NCI-H1092 (cell line): ENCODE data around the gene NAT9.

ENCODE experiments used
- DNase-seq: peaks from one replicate; lab custom pipeline; 2025; lab: John Stamatoyannopoulos, UW

Gene NAT9

DNA sequence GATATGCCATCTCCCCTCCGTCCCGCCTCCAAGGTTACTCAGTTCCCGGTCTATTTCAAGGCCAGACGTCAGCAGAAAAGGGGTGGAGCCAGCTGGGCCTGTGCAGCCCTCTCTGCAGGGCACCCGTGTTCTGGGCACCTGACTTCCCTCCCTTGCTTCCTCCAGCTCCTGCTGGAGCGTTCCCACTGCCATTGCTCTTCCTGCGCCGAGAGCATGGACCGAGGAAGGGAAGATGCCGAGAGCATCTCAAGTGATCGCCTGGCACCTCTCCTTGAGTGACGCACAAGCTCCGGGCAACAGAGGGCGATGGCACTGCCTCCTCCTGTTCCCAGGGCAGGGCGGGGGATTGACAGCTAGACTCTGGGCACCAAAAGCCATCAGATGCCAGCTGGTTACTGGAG, 29.4 kb upstream of the NAT9 start:
- no peak for DNase-seq

DNA sequence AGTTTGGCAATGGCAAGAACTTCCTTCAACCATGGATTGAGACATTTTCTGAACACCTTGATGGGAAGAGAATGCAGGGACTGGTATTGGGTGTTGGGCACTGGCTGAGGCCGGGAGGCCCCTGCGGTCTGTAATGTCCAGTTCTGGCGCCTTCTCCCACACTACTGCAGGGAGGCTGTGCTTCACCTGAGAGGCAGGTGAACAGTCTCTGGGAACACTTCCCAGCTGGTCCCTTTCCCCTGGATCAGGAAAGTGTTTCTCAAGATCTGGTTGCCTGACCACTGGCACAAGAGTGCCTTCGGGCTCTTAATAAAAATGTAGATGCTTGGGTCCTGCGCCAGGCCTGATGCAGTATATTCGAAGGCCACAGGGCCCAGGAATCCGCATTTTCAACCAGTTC, 28.5 kb upstream of the NAT9 start:
- DNase-seq: no peak

DNA sequence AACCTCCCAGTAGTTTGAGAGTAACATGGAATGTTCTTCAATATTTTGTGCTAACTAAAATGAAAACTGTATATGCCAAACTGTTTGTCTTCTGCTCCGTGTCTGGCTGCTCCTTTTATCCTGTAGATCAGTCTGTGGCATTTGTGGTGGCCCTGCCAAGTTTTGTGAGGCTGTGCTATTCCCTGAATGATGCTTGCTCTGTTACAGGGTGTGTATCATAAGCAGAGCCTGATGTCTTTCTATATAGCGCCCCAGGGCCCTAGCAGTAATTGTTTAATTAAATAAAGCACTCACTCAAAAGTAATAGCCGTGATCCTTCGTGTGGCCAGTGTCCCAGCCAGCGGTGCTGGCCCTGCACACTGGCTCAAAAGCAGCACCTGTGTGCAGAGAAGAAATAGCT, 27.8 kb upstream of the NAT9 start:
- DNase-seq: no peak

DNA sequence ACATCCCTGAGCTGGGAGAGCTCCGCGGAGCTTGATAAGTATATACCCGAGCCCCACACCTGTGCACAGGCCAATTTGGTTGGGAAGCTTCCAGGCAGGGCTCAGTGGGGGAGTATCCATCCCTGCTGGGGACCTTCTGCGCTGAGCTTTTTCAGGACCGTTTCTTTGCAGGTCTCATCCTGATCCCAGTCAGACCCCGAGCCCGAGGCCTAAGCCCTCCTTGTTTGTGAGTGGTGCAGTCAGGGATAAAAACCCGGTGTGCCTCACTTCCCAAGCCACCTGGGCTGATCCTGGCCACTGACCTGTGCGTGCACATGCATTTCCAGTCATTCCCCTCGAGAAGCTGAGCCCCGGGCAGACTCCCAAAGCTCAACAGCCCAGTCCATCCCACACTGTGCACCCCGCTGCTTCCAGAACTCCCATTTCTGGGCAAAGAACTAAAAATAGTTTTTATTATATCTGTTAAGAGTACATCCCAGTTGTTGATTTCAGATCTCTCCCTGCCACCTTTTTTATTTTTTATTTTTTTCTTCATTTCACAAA, 27.3 kb upstream of the NAT9 start:
- DNase-seq: no peak

DNA sequence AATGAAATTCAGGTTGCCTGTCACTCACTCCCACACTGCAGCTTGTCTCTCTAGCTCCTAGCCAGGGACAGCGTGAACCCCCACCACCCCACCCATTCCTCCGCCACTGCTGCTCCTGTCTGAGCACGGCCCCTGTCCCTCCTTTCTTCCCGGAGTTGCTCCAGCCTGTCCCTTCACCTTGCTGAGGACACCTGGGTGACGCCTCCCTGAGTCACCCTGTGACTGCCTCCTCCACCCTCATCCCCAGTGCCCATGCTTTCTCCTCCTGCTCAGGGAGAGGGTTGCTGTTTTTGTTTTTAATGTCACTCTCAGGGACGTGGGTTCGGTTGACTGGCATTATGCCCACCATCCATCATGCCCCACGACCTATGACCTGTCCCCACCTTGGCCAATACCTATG, 25.8 kb upstream of the NAT9 start:
- no peak for DNase-seq

DNA sequence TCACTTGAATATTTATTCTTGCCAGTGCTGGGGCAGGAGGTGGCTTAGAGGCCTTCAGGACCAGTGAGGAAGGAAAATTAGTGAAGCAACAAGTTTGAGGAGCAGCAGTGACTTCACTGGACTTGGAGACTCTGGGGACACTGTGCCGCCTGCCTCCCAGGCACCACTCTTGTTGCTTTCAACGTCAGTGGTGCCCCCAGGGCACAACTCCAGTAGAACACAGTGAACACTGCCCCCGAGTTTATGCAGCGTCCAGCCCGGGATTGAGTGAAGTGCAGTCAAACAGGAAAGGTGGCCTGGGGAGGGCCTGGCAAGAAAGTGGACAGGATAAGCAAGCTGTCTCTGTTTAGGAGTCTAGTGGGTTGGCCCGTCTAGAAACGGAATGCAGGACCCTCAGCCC, 24.4 kb upstream of the NAT9 start:
- DNase-seq: no peak

DNA sequence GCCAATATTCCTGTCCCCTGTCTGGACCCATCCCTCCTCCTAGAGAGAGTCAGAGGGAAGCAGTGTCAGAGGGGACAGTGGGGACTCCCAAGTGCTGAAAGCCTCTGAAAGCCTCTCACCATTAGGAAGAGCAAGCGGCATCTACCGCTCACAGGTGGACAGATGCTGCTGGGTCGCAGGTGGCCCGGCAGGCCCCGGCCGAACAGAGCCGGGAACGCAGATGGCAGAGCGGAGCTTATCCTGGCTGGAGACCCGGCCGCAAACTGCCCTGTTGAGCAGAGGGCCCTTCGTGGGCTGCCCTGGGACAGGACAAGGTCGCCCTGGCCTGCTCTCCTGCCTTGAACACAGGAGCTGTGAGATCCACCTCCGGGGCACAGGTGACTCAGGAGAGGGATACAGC, 23.0 kb upstream of the NAT9 start:
- DNase-seq: no peak

DNA sequence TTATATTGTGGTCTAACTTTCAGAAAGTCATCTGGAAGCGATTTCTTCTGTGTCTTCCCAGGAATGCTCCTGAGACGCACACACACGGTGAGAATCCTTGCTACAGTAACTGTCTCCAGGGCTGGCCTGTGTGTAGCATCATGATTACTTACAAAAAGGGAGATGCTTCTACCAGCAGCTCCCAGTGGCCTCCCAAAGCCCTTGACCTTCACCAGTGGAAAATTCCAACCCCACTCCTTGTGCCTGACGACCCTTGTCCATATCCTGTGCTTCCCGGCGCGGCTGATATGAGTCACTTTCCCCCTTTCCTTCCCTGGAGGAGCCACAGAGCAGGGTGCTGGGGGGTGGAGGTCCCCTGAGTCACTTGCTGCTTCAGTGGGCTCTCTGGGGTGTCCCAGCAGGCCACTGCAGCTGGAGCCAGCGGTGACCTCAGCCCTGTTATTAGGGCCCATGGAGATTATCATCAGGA, 22.1 kb upstream of the NAT9 start:
- no peak for DNase-seq

DNA sequence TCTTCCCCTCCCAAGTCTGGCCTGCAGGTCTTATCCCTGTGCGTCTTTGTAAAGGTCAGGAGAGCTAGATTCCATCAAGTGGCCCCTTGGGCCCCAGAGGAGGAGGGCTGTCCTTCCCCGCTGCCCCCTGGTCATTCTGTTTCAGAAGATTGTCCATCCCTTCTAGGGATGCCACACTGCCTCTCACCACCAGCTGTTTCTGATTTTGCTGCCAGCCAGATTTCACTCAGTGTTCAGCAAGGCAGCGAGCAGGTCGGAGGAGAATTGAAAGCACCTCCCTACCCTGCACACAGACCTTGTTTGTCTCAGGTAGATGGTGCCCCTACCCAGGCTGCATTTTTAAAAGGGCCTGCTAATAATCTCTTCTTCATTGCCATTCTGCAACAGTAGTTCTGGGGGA, 21.7 kb upstream of the NAT9 start:
- DNase-seq: no peak

DNA sequence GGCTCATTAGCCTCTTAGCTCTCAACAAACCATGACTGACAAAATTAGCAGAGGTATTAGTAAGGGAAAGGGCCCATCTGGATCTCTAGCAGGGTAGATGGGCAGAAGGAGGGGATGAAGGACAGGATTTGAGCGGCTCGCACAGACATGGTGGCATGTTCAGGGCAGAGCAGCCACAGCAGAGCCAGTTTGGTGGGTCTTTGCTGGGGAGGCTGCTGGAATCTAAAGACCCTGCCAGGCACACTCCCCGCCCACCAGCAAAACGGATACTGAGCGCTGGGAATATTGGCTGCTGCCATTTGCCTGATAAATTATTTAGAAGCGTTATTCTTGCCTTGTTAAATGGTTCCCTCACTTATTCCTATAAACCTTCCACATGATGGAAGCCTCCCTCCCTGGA, 20.7 kb upstream of the NAT9 start:
- DNase-seq: no peak

DNA sequence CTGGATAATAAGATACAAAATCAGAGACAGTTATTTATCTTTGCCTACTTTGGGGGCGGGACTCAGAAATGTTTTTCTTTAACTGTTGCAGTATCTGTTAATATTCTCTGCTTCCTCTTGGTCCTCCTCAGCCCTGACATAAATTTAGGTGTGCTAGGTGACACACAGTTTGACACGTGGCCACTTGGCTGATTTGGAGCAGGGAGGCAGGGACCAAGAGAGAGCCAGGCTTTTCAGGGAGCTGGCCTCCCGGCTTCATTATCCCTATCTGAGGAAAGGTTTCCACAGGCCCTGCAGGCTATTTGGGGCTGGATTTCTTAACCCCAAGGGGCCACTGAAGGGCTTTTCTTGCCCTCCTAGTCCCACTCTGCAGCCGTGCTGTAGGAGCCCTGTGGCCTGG, 20.1 kb upstream of the NAT9 start:
- no peak for DNase-seq

DNA sequence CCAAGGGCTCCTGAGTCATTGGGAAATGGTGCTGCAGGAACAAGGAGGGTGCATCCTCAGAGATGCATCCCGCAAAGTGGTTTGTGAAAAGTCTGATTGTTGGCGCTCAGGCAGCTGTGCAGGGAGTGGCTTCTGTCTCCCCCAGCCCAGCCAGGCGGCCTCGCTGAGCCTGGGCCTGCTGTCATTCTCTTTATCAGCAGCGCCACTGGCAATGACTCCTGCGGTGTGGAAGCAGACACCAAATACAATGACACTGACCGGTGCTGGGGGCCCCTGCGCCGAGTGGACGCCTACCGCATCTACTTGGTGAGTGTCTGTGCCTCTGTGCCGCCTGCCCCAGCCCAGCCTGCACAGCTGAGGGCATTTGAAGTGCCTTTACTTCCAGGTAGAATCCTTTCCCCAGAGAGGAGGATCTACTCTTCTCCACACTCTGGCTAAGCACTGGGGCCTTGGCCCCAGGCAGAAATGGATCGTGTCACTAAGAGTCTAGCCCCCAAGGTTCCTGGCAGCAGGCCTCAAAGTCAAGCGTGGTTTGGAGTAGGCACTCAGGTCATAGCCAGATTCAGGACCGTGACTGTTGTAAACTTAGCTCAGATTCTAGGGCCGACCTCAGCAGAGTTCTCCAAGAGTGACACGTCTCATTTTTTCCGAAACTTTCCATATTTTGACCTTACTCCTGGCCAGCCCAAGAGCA, 19.3 kb upstream of the NAT9 start:
- no peak for DNase-seq

DNA sequence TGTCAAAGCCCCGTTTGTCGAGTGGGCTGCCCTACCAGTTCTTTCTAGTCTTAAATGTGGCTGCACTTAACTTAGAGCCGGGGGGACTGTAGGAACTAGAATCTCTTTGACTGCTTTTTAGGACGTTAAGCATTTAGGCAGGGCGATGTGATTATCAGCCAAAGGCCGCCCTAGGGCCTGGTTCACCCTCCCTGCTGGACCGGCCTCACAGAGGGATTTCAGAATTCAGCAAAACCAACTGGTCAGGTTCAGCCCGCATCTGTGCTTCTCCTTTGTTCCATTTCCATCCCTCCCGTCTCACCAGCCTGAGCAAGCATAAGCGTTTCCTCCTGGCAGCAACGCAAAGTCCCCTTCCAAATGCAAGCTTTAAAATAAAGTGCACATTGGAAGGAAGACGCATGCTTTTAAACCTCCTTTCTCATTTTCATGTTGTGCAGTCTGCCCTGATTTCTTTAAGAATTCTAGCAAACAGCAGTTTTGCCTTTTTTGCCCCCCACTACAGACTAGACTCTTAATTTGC, 16.5 kb upstream of the NAT9 start:
- DNase-seq: no peak

DNA sequence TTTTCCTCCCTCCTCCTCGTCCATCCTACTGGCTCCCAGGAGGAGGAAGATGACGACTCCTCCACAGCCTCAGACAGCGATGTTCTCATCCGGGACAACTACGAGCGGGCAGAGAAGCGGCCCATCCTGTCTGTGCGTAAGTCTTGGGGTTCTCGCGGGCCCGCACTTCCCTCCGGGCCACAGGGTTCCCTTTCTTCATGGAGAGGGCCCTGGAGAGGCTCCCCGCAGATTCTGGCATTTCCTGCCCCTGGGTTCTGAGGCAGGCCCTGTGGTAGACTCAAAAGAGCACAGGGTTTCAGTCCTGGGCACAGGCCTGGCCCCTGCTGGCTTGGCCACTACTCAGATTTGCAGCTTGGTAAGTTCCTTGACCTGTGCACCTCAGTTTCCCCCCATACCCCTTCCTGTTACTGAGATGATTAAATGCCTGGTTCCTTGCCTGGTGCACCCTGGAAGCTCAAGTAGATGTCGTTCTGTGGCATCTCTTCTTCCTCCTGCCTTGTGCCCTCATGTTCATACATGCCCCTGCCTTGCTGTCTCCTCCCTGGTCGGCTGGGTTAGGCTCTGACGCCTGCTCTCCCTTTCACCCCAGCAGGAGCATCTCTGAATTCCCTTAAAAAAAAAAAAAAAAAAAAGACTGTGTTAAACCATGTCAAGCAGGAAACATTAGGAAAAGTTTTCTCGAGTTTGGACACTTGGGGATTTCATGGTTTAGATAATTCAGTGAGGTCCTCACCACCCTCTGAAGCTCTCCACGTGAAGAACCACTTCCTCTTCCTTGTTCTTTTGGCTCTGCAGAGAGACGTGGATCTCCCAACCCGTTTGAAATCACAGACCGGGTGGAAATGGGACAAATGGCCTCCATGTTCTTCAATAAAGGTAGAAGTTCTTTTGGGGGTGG, 14.3 kb upstream of the NAT9 start:
- DNase-seq: no peak

DNA sequence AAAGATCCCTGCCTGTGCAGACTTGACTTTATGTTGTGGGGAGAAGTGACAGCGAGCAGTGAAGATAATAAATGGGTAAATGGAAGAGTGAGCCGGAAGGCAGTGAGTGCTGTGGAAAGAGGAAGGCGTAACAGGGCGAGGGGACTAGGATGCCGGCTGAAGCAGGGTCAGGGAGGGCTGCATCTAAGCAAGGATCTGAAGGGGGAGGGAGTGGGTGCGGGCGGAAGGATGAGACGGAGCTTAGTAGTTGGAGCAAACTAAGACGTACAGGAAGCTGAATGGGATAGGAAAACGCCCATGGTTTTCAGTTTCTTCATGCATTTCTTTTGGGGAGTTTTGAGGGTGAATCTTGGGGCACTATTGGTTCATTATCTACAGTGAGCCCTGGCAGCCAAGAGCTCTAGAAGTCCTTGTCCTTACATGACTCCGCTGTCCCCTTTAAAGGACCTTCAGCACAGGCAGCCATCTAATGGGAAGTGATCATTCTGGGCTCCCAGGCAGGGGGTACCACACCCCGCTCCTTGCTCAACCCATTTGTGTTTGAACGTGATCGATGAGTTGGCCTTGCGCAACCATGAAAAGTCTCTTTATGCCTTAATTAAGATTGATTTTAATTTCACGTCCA, 10.4 kb upstream of the NAT9 start:
- DNase-seq: no peak

DNA sequence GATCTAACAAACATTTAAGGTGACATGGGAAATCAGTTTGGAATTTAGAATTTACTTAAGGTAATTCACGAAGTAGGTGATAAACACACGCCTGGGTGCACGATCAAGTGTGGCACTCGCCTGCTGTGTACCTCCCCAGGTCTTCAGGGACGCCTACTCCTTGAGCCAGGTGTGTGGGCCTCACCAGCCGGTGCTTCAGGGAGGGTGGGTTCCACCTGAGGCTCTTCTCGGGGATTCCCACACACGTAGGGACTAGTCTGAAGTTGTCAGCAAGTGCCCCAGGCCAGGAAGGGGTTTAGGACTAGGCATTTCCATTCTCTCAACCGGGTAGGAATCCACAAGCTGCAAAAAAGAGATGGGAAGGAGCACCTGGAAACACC, 9.8 kb upstream of the NAT9 start:
- DNase-seq: no peak

DNA sequence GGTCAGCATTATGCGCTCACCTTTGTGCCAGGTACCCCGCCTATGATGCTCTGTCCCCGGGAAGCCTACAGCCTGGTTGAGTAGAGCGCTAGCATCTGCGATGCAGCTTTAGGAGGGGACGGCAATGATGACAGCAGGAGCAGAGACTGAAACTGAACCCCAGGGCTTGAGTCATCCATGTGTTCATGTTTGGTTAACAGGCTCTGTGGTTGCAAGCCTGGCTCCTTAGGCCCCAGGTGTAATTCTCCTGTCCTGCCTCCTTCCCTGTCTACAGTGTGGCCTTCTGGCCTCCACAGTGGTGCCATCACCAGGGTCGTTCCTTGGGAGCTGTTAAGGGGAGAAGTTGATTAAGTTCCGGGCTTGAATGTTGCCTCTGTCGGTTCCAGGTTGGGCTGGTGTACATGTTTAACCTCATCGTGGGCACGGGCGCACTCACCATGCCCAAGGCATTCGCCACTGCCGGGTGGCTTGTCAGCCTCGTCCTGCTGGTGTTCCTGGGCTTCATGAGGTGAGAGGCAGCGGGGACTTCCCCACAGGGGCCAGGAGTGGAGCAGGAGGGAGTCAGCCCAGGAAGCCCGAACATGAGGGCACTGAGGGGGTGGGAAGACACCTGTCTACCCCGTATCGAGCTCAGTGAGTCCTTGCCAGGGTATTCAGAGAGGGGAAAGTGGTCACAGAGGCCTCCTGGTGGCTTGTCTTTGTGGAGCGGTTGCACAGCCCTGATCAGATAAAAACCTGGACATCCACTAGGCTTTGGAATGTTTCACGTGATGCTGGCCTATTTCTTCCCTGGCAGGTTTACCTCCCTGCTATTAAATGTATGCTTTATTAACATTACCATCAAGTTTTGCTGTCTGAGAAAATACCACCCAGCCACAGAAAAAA, 9.2 kb upstream of the NAT9 start:
- DNase-seq: no peak

DNA sequence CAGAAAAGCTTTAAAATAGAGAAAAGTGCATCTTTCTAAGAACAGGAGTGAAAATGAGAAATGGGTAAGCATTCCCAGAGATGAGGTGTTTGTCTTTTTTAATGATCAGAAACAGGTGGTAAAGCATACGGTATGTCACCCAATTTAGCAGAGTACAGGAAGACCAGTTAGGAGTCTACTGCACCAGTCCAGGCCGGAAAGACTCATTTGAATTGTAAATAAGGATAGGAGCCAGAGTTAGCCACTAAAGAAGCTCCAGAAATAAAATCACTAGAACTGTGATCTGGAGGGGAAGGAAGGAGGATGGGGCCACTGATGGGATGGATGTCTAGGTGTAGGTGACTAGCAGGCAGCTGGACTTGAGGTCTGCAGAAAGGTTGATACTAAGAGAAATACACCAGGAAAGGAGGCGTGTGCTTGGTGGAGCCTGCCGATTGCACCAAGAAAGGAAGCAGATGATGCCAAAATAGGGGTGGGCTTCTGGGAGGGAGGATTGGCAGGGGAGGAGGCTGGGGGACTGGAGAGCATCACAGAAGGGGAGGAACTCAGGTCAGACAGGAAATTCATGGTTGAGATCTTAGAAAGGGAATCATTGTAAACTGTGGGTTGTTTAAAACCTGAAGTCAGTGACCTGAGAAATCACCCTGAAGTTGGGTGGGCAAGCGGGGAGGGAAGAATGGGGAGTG, 8.1 kb upstream of the NAT9 start:
- no peak for DNase-seq

DNA sequence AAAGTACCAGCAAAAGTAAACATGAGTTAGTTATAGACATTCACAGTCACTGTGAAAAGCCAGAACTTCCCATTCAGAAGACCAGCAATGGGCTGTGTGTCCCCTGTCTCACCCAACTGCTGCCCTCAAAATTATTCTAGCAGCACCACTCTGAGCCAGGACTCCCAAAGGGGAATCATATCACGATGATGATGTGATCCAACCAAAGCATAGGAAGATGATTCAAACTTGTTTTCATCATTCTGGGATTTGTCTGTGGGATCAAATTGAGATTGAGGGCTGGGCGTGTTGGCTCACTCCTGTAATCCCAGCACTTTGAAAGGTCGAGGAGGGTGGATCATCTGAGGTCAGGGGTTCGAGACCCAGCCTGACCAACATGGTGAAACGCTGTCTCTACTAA, 6.4 kb upstream of the NAT9 start:
- DNase-seq: no peak

DNA sequence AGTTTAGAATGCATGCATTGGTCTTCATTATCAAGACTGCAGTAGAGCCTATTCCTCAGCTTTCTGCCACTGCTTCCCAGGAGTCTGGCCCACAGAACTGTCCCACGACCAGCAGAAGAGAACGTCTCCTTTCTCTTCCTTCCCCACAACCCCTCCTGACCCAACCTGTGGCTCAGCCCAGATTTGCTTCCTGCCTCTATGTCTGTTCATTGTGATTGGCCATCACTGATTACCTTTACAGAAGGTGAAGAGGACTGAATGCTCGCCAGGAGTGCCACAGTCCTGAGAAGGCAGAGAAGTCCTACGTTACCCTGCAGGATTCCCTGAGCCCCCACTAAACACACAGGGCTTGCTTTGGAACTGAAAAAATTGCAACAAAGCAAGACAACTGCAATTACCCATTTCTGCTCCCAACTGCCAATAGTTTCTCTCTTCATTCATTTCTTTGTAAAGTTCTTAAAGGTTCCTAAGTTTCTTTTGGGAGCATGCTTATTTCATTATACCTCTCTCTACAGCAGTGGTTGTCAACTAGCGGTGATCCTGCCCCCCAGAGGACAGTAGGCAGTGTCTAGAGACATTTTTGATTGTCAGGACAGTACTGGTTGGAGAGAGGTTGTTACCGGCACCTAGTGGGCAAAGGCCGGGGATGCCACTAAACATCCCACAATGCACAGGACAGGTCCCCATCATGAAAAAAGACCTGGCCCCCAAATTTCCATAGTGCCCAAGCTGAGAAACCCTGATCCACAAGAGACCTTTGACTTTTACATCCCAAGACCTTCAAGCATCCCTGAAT, 4.5 kb upstream of the NAT9 start:
- DNase-seq: no peak
